ENCODE data around the gene TRNAU1AP. TPM values are rescaled to one million over a fixed set of nuclear protein-coding genes. Genes with fewer than 3 reads are reported as not detected.

The TRNAU1AP gene
- total RNA-seq, 1 donor: 29.7 TPM

DNA sequence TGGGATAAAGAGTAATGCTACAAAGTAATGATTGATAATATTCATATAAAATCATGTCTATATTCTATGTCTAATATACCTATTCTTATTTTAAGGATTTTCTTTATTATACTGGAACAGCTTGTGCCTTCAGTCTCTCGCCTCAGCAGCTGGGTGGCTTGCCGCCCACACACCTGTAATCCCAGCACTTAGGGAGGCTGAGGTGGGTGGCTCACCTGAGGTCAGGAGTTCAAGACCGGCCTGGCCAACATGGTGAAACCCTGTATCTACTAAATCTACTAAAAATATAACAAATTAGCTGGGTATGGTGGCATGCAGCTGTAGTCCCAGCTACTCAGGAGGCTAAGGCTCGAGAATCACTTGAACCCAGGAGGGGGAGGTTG, 7.6 kb upstream of the TRNAU1AP start:
- no peak overlapping the region for H3K4me3 ChIP-seq (ENCODE audit: low read depth, low read length)
- TF ChIP-seq, protein P1, sequence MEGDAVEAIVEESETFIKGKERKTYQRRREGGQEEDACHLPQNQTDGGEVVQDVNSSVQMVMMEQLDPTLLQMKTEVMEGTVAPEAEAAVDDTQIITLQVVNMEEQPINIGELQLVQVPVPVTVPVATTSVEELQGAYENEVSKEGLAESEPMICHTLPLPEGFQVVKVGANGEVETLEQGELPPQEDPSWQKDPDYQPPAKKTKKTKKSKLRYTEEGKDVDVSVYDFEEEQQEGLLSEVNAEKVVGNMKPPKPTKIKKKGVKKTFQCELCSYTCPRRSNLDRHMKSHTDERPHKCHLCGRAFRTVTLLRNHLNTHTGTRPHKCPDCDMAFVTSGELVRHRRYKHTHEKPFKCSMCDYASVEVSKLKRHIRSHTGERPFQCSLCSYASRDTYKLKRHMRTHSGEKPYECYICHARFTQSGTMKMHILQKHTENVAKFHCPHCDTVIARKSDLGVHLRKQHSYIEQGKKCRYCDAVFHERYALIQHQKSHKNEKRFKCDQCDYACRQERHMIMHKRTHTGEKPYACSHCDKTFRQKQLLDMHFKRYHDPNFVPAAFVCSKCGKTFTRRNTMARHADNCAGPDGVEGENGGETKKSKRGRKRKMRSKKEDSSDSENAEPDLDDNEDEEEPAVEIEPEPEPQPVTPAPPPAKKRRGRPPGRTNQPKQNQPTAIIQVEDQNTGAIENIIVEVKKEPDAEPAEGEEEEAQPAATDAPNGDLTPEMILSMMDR (IDR thresholded peaks at IDR 0.05; ENCODE audit: insufficient read depth, low read length): no peak
- DNase-seq (ENCODE audit: low read depth): no peak

DNA sequence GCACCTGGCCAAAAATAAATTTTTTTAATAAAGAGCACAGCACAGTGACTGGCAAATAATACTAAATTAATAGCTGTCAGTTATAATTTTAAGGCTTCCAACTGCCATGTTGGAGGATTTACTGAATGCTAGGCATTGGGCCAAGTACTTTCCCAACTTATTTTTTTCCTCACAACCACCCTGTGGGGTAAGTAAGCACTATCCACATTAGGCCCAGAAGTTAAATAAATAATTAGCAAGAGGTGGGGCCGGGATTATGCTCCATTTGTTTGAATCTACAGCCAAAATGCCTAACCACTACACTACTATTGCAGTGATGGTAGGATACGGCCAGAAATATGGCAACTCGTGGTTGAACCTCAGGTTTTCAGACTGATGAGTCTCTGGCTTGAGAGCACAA, 4.6 kb upstream of the TRNAU1AP start:
- no peak for DNase-seq (ENCODE audit: low read depth)
- no peak overlapping the region for H3K4me3 ChIP-seq (ENCODE audit: low read depth, low read length)
- TF ChIP-seq, protein P1 (IDR thresholded peaks at IDR 0.05; ENCODE audit: insufficient read depth, low read length): no peak

DNA sequence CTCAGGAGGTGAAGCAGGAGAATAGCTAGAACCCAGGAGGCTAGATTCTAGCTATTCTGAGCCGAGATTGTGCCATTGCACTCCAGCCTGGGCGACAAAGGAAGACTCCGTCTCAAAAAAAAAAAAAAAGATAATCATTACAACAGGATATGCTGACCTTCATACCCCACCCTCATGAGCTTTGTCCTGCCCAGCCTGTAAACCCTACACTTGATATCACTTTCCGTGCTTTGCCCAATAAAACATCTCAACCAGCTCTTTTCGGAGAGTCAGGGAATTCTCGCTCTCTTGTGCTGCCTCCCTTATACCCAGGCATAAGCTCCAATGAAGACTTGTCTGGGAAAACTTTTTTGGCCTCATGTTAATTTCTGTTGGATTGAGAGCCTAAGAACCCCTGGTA, 1.5 kb upstream of the TRNAU1AP start:
- H3K4me3 ChIP-seq (ENCODE audit: low read depth, low read length): no peak overlapping the region
- no peak for DNase-seq (ENCODE audit: low read depth)
- TF ChIP-seq, protein P1 (IDR thresholded peaks at IDR 0.05; ENCODE audit: insufficient read depth, low read length): no peak

DNA sequence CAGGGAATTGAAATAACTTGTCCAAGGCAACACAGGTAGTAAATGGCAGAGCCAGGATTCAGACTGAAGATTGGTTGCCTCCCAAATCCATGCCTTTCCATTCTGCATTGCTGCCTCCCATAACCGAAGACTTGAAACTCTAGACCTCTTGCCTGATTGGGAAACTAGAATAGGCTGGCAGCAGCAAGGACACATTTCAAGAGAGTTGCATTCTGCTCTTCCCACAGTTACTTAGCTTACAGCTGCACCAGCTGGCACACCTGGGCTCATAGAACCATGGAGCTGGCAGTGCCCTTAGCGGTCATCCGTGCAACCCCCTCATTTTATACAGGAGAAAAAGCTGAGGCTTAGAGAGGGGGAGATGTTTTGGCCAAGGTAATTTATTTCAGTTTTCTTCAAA, 8.0 kb downstream of the TRNAU1AP start:
- DNase-seq (ENCODE audit: low read depth): no peak
- no peak overlapping the region for H3K4me3 ChIP-seq (ENCODE audit: low read depth, low read length)
- TF ChIP-seq, protein P1 (IDR thresholded peaks at IDR 0.05; ENCODE audit: insufficient read depth, low read length): no peak

DNA sequence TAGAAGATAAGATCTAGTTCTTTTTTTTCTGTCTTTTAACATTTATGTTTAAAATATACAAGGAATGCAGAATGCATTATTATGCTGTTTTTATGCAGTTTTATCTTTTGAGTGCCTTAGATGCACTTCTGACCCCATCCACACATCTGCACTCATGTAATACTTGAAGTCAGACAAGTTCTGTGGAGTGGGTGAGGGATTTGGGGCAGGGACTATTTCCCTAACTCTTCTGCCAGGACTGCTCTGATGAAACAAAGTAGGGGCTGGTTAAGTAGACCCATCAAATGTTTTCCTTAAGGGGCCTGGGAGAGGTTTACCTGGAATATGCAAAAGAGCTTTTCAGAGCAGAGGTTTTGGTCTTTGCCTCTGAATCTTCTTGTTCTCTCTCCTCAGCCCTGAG, 11.4 kb downstream of the TRNAU1AP start:
- TF ChIP-seq, protein P1 (IDR thresholded peaks at IDR 0.05; ENCODE audit: insufficient read depth, low read length): no peak
- no peak for DNase-seq (ENCODE audit: low read depth)
- H3K4me3 ChIP-seq (ENCODE audit: low read depth, low read length): no peak overlapping the region

DNA sequence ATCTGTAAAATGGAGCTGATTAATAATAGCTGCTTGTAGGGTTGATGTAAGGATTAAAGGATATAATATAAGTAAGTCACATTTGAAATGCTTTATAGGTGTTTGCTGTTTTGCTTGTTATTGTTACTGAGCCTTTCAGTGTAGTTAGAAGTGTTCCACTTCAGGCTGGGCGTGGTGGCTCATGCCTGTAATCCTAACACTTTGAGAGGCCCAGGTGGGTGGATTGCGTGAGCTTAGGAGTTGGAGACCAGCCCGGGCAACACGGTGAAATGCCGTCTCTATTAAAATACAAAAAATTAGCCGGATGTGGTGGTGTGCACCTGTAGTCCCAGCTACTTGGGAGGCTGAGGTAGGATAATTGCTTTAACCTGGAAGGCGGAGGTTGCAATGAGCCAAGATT, 12.2 kb downstream of the TRNAU1AP start:
- TF ChIP-seq, protein P1 (IDR thresholded peaks at IDR 0.05; ENCODE audit: insufficient read depth, low read length): no peak
- DNase-seq (ENCODE audit: low read depth): no peak

DNA sequence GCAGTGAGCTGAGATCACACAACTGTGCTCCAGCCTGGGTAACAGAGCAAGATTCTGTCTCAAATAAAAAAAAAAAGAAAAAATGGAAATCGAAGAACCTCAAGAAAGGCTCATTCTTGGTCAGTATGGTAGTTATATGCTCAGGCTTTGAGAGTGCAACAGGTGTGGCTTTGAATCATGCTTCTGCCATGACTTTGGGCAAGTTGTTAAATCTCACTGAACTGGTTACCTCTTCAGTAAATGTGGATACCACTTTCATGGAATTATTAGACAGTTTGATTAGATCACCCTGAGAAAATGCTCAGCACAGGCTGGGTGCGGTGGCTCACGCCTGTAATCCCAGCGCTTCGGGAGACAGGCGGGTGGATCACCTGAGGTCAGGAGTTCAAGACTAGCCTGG, 12.8 kb downstream of the TRNAU1AP start:
- TF ChIP-seq, protein P1 (IDR thresholded peaks at IDR 0.05; ENCODE audit: insufficient read depth, low read length): no peak
- H3K4me3 ChIP-seq (ENCODE audit: low read depth, low read length): no peak overlapping the region
- no peak for DNase-seq (ENCODE audit: low read depth)

More for the DNA sequence above, 12.2 kb downstream of the TRNAU1AP start:
- no peak overlapping the region for H3K4me3 ChIP-seq (ENCODE audit: low read depth, low read length)
